ENCODE data around the gene SASH3.

DNA sequence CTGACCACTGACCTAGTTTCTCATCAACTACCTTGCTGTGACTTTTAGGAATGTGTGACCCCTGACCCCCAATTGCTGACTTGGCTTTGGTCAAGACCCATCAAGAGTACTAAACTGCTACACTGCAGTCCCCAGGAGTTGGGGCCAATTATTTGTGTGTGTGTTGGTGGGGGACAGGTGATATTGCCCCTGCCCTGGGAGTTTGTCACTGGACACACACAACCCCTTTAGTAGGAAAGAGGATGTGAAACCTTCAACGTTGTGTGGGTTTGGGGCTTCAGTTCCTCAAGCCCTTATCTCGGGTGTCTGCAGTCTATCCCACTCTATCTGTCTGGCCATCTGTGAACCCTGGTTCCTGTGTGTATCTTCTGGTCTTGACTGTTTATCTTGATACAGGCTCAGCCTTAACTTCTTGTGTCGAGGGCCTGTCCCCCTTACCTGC, 6.5 kb downstream of the SASH3 start:
- TF ChIP-seq, protein P1, sequence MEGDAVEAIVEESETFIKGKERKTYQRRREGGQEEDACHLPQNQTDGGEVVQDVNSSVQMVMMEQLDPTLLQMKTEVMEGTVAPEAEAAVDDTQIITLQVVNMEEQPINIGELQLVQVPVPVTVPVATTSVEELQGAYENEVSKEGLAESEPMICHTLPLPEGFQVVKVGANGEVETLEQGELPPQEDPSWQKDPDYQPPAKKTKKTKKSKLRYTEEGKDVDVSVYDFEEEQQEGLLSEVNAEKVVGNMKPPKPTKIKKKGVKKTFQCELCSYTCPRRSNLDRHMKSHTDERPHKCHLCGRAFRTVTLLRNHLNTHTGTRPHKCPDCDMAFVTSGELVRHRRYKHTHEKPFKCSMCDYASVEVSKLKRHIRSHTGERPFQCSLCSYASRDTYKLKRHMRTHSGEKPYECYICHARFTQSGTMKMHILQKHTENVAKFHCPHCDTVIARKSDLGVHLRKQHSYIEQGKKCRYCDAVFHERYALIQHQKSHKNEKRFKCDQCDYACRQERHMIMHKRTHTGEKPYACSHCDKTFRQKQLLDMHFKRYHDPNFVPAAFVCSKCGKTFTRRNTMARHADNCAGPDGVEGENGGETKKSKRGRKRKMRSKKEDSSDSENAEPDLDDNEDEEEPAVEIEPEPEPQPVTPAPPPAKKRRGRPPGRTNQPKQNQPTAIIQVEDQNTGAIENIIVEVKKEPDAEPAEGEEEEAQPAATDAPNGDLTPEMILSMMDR (IDR thresholded peaks at IDR 0.05; ENCODE audit: low read length) = no peak
- TF ChIP-seq EZH2phosphoT487 (IDR thresholded peaks at IDR 0.05; ENCODE audit: low read length) = no peak
